Immature natural killer cell (primary cell): ENCODE data around the gene COPG1. TPM values are rescaled to one million over a fixed set of nuclear protein-coding genes. Genes with fewer than 3 reads are reported as not detected.
A peak's percentile ranks its signal among the peaks of the same experiment; 100 is the strongest.

ENCODE experiments used
- DNase-seq, 3 donors: peaks; one replicate each; pipeline ENCODE4 v3.0.0; 2022; ENCODE audit warnings: mixed read lengths in 1 of 3
- H3K27ac Mint-ChIP-seq, 6 donors: one replicate each; pipeline ENCODE4 v1.8.0; 2020; ENCODE audit warnings: mixed read lengths in 6 of 6, mild to moderate bottlenecking in 5 of 6, inconsistent platforms in 4 of 6, moderate library complexity in 3 of 6
- H3K27me3 Mint-ChIP-seq, 3 donors: one replicate each; pipeline ENCODE4 v1.8.0; 2020 to 2021; ENCODE audit warnings: low read depth in 3 of 3, mild to moderate bottlenecking in 3 of 3, mixed read lengths in 3 of 3, moderate library complexity in 3 of 3, inconsistent platforms in 1 of 3
- H3K36me3 Mint-ChIP-seq, 3 donors: one replicate each; pipeline ENCODE4 v1.8.0; 2020; ENCODE audit warnings: mixed read lengths in 3 of 3, inconsistent platforms in 2 of 3, mild to moderate bottlenecking in 2 of 3
- H3K4me1 Mint-ChIP-seq, 2 donors: one replicate each; pipeline ENCODE4 v1.8.0; 2020; ENCODE audit warnings: inconsistent platforms in 2 of 2, mild to moderate bottlenecking in 2 of 2, mixed read lengths in 2 of 2, moderate library complexity in 1 of 2
- H3K4me3 Mint-ChIP-seq, 5 donors: one replicate each; pipeline ENCODE4 v1.8.0; 2020; ENCODE audit warnings: mild to moderate bottlenecking in 5 of 5, mixed read lengths in 5 of 5, inconsistent platforms in 3 of 5, moderate library complexity in 3 of 5
- H3K9me3 Mint-ChIP-seq, 6 donors: one replicate each; pipeline ENCODE4 v1.8.0; 2020; ENCODE audit warnings: mild to moderate bottlenecking in 6 of 6, mixed read lengths in 6 of 6, inconsistent platforms in 4 of 6, moderate library complexity in 3 of 6
- polyA plus RNA-seq, 3 donors: library from polyadenylated mRNA; unstranded; fragments of 300-500 nt; fragmentation: Illumina TruSeq; gene quantifications; one replicate each; pipeline ENCODE4 v1.2.3, GENCODE V29; 2021

COPG1 gene
- polyA plus RNA-seq, 3 donors from 2014 or later: 35.2 to 139 (median 64.6) TPM

DNA sequence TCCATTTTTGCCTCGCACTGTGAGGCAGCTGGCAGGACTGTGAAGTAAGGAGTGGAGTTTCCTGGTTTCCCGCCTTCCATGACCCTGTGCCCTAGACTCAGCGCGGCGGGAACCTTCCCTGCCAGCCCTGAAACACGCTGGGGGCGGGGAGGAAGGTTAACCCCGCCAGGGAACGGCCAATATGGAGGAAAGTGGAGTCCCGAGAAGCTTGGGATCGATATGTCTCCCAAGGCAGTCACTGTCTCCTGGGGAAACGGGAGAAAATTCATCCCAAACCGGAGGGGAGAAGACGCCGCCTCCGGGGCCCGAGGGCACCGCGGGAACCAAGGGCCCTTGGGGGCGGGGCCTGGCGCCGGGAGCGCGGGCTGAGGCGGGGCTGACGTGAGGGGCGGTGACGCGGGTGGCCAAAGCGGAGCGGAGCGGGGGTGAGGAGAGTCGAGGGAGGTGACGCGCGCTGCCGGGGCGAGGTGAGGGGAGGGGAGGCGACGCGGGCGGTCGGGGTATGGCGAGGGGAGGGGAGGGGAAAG, 29.1 kb downstream of the COPG1 start, which contains the start of gene HMCES:
HMCES (plus strand) TSS at position 432 of the 527 bp plus-strand sequence. CDS start 863 bp downstream, outside the sequence.
- peaks cover 12 to 36% (median 24%) of the 10 kb centered on the region in 3 donors for H3K36me3 Mint-ChIP-seq
- no peaks in the 10 kb centered on the region for H3K9me3 Mint-ChIP-seq
- peak within 1 kb of the TSS; percentile 93 to 99 (median 96) for H3K27ac Mint-ChIP-seq
- H3K27me3 Mint-ChIP-seq: peaks cover 0 to 8% (median 7%) of the 10 kb centered on the region in 3 donors
- DNase-seq: peak; percentile 93 to 95 (median 94)
- peak within 1 kb of the TSS; percentile 94 to 97 (median 95) for H3K4me3 Mint-ChIP-seq
- peaks cover 28 to 37% of the 10 kb centered on the region in 2 donors for H3K4me1 Mint-ChIP-seq

DNA sequence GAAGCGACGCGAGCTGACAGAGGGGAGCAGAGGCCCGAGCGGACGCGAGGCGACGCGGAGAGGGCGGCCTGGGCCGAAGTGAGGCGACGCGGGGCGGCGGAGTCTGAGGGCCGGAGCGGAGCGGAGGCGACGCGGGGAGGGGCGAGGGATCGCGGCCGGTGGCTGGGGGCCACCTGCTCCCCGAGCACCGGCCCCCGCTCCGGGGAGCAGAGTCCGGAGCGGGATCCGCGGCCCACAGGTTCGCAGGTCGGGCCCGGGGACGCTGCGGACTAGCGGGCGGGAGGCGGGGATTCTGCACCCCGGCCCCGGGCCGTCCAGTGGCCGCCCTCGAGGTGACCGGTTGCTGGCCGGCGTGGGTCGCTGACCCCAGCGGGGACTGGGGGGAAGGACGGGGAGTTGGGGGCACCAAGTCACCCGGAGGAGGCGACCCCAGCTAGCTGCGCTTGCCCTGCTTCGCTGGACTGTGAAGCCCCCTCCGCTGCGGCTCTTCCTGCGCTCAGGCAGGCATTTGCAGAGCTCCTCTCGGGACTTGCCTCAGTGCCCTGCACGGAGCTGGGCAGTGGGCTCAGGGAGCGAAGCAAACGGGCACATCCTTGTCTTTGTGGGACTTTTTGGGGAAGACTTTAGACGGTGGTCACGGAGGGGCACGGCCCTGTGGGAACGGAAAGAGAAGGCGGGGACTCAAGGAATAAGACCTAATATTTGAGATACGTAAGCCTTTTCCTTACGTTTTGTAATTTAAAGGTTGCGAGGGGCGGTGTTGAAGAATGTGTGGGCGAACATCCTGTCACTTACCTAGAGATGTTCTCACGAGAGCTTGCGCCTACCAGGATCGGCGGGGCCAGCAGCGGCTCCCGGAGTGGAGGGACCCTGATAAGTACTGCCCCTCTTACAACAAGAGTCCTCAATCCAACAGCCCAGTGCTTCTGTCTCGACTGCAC, 29.8 kb downstream of the COPG1 start:
- peak; percentile 43 to 50 (median 43) for DNase-seq
- peak overlapping the region; percentile 94 to 97 (median 95) for H3K4me3 Mint-ChIP-seq
- no peaks in the 10 kb centered on the region for H3K9me3 Mint-ChIP-seq
- peaks cover 12 to 29% (median 20%) of the 10 kb centered on the region in 3 donors for H3K36me3 Mint-ChIP-seq
- peaks cover 0 to 8% (median 7%) of the 10 kb centered on the region in 3 donors for H3K27me3 Mint-ChIP-seq
- peaks cover 28 to 37% of the 10 kb centered on the region in 2 donors for H3K4me1 Mint-ChIP-seq
- peak overlapping the region; percentile 93 to 99 (median 96) for H3K27ac Mint-ChIP-seq

DNA sequence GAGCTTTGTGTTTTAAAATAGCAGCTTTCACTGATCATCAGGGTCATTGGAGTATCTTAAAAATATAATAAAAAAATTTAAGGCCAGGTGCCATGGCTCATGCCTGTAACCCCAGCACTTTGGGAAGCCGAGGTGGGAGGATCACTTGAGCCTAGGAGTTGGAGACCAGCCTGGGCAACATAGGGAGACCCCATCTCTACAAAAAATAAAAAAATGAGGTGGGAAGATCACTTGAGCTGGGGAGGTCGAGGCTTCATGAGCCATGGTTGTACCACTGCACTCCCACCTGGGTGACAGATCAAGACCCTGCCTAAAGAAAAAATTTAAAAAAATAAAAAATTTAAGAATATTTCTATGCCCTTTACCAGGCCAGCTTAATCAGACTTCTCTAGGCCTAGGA, 30.8 kb downstream of the COPG1 start:
- Mint-ChIP-seq H3K4me1 (peaks cover 28 to 37% of the 10 kb centered on the region in 2 donors), H3K27ac (peak overlapping the region in 5 of 6 donors; percentile 34 to 99 (median 93)), H3K4me3 (peak overlapping the region in 4 of 5 donors; percentile 94 to 97 (median 95)), H3K36me3 (peaks cover 10 to 20% (median 14%) of the 10 kb centered on the region in 3 donors), H3K9me3 (no peaks in the 10 kb centered on the region), H3K27me3 (peaks cover 0 to 8% (median 7%) of the 10 kb centered on the region in 3 donors)
- DNase-seq: no peak

DNA sequence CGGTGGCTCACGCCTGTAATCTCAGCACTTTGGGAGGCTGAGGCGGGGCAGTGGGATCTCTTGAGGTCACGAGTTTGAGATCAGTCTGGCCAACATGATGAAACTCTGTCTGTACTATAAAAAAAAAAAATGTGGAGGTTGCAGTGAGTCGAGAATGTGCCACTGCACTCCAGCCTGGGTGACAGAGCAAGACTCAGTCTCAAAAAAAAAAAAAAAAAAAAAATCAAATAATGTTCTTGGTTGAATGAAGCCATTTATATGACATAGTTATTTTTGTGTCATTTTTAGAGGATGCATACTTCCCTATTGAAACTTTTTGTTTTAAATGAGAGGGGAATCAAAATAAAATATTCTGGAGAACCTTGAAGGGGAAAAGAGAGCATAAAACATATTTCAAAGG, 32.3 kb downstream of the COPG1 start:
- peak overlapping the region in 1 of 5 donors; percentile 12 for H3K4me3 Mint-ChIP-seq
- peaks cover 28 to 44% of the 10 kb centered on the region in 2 donors for H3K4me1 Mint-ChIP-seq

DNA sequence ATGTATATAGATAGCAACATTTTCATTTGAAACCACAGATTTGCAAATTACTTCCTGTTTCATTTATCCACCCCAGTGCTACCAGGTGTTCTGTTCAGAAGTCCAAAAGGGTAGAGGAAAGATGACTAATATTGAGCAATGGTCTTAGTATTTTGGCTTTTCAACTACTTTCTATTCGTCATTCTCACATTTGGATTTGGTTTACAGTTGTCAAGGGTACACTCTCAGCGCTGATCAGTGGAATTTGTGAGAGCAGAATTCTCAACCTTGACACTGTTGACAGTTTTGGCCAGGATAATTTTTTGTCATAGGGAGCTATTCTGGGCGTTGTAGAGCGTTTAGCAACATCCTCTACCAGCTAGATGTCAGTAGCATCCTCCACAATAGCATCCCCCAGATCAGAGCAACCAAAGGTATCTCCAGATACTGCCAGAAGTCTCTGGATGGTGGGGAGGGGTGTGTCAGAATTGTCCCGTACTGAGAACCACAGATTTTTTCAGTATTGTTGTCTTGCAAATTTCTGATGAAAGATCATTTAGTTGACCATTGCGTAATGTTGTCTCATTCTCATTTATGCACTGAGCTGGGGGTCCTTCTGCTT, 33.4 kb downstream of the COPG1 start:
- peak overlapping the region in 5 of 6 donors; percentile 6 to 84 (median 64) for H3K27ac Mint-ChIP-seq
- peaks cover 28 to 47% of the 10 kb centered on the region in 2 donors for H3K4me1 Mint-ChIP-seq
- DNase-seq: no peak
- peaks cover 0 to 4% (median 3%) of the 10 kb centered on the region in 3 donors for H3K36me3 Mint-ChIP-seq
- no peaks in the 10 kb centered on the region for H3K9me3 Mint-ChIP-seq
- peaks cover 0 to 8% (median 7%) of the 10 kb centered on the region in 3 donors for H3K27me3 Mint-ChIP-seq
- no peak overlapping the region for H3K4me3 Mint-ChIP-seq

More for the DNA sequence above, 32.3 kb downstream of the COPG1 start:
- H3K27ac Mint-ChIP-seq: peak overlapping the region in 4 of 6 donors; percentile 62 to 66 (median 66)
- peaks cover 3 to 12% (median 4%) of the 10 kb centered on the region in 3 donors for H3K36me3 Mint-ChIP-seq
- no peak for DNase-seq
- H3K27me3 Mint-ChIP-seq: peaks cover 0 to 8% (median 7%) of the 10 kb centered on the region in 3 donors
- no peaks in the 10 kb centered on the region for H3K9me3 Mint-ChIP-seq

DNA sequence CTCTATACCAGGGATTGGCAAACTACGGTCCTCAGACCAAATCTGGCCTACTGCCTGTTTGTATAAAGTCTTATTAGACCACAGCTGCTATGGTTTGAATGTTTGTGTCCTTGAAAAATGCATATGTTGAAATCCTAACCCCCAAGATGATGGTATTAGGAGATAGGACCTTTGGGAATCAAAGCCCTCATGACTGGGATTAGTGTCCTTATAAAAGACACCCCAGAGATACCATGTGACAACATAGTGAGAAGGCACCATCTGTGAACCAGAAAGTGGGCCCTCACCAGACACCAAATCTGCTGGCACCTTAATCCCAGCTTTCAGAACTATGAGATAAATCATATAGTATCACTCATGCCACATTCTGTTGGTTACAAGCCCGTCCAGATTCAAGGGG, 36.7 kb downstream of the COPG1 start:
- H3K27me3 Mint-ChIP-seq: no peaks in the 10 kb centered on the region
- no peak for DNase-seq
- H3K4me1 Mint-ChIP-seq: peaks cover 12 to 28% of the 10 kb centered on the region in 2 donors
- H3K9me3 Mint-ChIP-seq: no peaks in the 10 kb centered on the region
- H3K27ac Mint-ChIP-seq: peak overlapping the region in 1 of 6 donors; percentile 35
- peaks cover under 1 to 14% (median 4%) of the 10 kb centered on the region in 3 donors for H3K36me3 Mint-ChIP-seq
- no peak overlapping the region for H3K4me3 Mint-ChIP-seq

DNA sequence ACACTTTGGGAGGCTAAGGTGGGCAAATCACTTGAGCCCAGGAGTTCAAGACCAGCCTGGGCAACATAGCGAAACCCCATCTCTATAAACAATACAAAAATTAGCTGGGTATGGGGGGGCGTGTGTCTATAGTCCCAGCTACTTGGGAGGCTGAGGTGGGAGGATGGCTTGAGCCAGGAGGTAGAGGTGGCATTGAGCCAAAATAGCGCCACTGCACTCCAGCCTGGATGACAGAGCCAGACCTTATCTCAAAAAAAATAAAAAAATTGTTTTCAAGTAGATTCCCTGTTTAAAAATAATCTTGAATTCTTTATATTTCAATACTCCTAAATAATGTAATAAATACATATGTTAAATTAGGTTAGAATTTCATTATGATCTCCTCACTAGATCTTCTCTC, 39.0 kb downstream of the COPG1 start:
- H3K36me3 Mint-ChIP-seq: peaks cover 6 to 24% (median 14%) of the 10 kb centered on the region in 3 donors
- H3K9me3 Mint-ChIP-seq: no peaks in the 10 kb centered on the region
- H3K27ac Mint-ChIP-seq: no peak overlapping the region
- H3K4me1 Mint-ChIP-seq: peaks cover 0 to 10% of the 10 kb centered on the region in 2 donors
- DNase-seq: no peak
- H3K4me3 Mint-ChIP-seq: no peak overlapping the region
- H3K27me3 Mint-ChIP-seq: no peaks in the 10 kb centered on the region

DNA sequence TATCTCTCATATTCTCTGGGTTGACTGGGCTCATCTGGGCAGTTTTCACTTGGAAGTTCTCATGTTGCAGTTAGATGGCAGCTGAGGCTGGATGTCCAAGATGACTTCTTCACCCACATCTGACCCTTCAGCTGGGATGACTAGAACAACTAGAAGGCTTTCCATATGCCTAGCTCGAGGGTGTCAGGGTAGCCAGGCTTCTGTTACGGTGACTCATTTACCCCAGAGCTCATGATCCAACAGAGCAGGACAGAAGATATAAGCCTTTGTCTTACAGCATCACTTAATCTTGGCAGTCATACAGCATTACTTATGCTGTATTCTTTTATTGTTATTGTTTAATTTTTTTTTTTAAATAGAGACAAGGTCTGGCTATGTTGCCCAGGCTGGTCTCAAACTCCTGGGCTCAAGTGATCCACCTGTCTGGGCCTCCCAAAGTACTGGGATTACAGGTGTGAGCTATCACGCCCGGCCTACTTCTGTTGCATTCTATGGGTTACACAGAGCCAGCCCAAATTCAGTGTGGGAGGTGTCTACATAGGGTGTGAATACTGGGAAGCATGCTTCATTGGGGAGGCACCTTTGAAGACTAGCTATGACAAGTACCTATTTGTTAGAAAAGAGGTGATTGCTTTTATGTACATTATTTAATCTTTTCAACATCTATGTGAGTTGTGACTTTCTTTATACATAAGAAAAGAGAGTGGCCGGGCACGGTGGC, 40.0 kb downstream of the COPG1 start:
- Mint-ChIP-seq H3K36me3 (peaks cover 6 to 29% (median 14%) of the 10 kb centered on the region in 3 donors), H3K9me3 (no peaks in the 10 kb centered on the region), H3K27ac (peak overlapping the region in 1 of 6 donors; percentile 55), H3K4me1 (peaks cover 0 to 10% of the 10 kb centered on the region in 2 donors), H3K27me3 (peaks cover 0 to 2% (median 0%) of the 10 kb centered on the region in 3 donors), H3K4me3 (no peak overlapping the region)
- DNase-seq: no peak

DNA sequence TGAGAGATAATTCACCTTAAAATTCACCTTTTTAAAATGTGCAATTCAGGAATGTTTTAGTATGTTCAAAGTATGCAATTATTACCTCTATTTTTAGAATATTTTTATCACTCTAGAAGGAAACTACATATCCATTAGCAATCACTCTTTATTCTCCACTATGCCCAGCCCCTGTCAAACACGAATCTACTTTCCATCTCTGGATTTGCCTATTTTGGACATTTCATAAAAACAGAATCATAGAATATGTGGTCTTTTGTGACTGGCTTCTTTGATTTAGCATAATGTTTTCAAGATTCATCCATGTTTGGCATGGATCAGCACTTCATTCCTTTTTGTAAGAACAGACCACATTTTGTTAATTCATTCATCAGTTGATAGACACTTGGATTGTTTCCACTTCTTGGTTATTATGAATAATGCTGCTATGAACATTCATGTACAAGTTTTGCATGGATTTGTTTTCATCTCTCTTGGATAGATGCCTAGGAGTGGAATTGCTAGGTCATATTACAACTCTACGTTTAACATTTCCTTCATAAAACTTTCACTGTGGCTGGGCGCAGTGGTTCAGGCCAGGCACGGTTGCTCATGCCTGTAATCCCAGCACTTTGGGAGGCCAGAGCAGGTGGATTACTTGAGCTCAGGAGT, 42.0 kb downstream of the COPG1 start:
- H3K27ac Mint-ChIP-seq: peak overlapping the region in 1 of 6 donors; percentile 28
- H3K36me3 Mint-ChIP-seq: peaks cover 14 to 36% (median 18%) of the 10 kb centered on the region in 3 donors
- no peak for DNase-seq
- H3K4me1 Mint-ChIP-seq: peaks cover 0 to 11% of the 10 kb centered on the region in 2 donors
- no peaks in the 10 kb centered on the region for H3K9me3 Mint-ChIP-seq
- H3K27me3 Mint-ChIP-seq: peaks cover 0 to 3% (median 0%) of the 10 kb centered on the region in 3 donors
- H3K4me3 Mint-ChIP-seq: no peak overlapping the region

DNA sequence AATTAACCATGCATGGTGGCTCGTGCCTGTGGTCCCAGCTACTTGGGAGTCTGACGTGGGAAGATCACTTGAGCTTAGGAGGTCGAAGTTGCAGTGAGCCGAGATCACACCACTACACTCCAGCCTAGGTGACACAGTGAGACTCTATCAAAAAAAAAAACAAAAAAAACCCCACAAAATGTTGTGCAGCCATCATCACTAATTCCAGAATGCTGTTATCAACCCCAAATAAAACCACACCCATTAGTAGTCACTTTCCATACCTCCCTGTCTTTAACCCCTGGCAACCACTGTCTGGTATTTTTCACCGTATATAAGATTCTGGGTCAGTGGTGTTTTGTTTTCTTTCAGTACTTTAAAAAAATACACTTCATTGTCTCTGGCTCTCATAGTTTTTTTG, 45.9 kb downstream of the COPG1 start:
- H3K27me3 Mint-ChIP-seq: peaks cover 0 to 3% (median 0%) of the 10 kb centered on the region in 3 donors
- H3K4me1 Mint-ChIP-seq: peaks cover 0 to 4% of the 10 kb centered on the region in 2 donors
- DNase-seq: no peak
- no peak overlapping the region for H3K27ac Mint-ChIP-seq
- no peak overlapping the region for H3K4me3 Mint-ChIP-seq
- H3K9me3 Mint-ChIP-seq: no peaks in the 10 kb centered on the region
- peaks cover 17 to 46% (median 34%) of the 10 kb centered on the region in 3 donors for H3K36me3 Mint-ChIP-seq

DNA sequence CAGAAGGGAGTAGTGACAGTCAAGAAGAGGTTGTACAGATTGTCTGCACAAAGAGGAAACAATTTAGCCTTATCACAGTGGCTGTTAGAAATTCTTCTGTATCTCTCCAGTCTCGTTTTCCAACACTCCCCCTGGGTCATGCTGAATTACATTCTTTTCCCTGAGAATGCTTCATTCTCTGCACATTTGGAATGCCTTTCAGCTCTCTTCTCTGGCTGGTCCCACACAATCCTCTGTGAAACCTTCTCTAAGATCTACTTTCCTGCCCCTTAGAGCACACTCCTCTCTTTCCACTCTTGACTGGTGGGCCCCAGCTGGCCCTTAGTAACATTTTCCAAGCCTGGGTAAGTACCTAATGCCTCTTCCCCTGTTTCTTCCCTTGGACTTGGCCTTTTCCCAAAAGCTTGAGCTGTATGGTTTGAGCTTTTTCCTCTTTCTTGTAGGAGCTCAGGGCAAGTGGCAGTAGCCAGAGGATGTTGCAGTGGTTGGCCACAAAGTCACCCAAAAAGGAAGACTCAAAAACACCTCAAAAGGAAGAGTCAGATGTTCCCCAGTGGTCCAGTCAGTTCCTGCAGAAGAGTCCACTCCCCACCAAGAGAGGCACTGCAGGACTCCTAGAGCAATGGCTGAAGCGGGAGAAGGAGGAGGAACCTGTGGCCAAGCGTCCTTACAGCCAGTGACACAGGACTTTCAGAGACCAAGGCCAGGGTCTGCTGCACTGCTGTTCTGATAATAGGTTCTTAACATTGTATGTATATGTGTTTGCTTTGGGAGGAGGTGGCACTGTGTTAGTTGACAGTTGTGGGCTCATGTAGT, 54.9 kb downstream of the COPG1 start:
- Mint-ChIP-seq H3K27me3 (peaks cover 0 to 3% (median 2%) of the 10 kb centered on the region in 3 donors), H3K9me3 (no peaks in the 10 kb centered on the region), H3K36me3 (peaks cover 21 to 37% (median 30%) of the 10 kb centered on the region in 3 donors), H3K4me3 (peak overlapping the region in 1 of 5 donors; percentile 4), H3K4me1 (peaks cover 9 to 19% of the 10 kb centered on the region in 2 donors), H3K27ac (peak overlapping the region; percentile 1 to 66 (median 32))
- no peak for DNase-seq

DNA sequence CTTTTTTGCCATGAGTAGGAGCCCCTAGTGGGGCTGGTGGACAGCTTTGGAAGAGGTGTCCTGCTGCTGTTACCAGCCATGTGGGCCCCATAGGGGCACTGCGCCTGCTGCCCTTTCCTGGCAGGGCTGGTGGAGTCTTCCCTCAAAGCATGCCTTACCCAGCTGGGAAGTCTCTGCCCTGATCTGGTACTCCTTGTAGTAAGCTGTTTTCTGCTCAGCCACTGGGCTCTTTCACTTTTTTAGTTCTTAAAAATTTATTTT, 55.5 kb downstream of the COPG1 start:
- Mint-ChIP-seq H3K4me1 (peaks cover 9 to 19% of the 10 kb centered on the region in 2 donors), H3K27ac (no peak overlapping the region), H3K4me3 (no peak overlapping the region), H3K36me3 (peaks cover 21 to 37% (median 28%) of the 10 kb centered on the region in 3 donors), H3K27me3 (peaks cover 0 to 3% (median 2%) of the 10 kb centered on the region in 3 donors), H3K9me3 (no peaks in the 10 kb centered on the region)
- DNase-seq: no peak
